K562 (cell line): ENCODE data around the gene CEP350. TPM values are rescaled to one million over a fixed set of nuclear protein-coding genes. Genes with fewer than 3 reads are reported as not detected.
A peak's percentile ranks its signal among the peaks of the same experiment; 100 is the strongest.

ENCODE experiments used
- ATF3 ChIP-seq, 2 experiments: fragments of 450-650 bp in 1 of 2; sonication (generic) in 1 of 2; formaldehyde crosslinking in 1 of 2; IDR thresholded peaks in 1 of 2; conservative IDR thresholded peaks in 1 of 2; 2 replicates each; pipeline versions ENCODE4 v1.6.1 to v1.8.1; 2016 to 2023; ENCODE audit warnings: mild to moderate bottlenecking in 2 of 2, moderate library complexity in 2 of 2, inconsistent platforms in 1 of 2, missing genetic modification reagents in 1 of 2
- ATF7 ChIP-seq: fragments of 450-650 bp; IDR thresholded peaks from 2 replicates; pipeline ENCODE4 v1.7.1; 2014; ENCODE audit warnings: mild to moderate bottlenecking, moderate library complexity
- COPS2 ChIP-seq: fragments of 450-650 bp; conservative IDR thresholded peaks from 2 replicates; pipeline ENCODE4 v1.6.1; 2016; ENCODE audit warnings: mild to moderate bottlenecking, moderate library complexity
- DPF2 ChIP-seq: fragments of 450-650 bp; IDR thresholded peaks from 2 replicates; pipeline ENCODE4 v1.6.1; 2016
- FOXA3 ChIP-seq, 2 experiments: fragments of 450-650 bp in 1 of 2; sonication (generic) in 1 of 2; formaldehyde crosslinking; IDR thresholded peaks in 1 of 2; conservative IDR thresholded peaks in 1 of 2; 2 replicates each; pipeline versions ENCODE4 v1.4.0 to v1.8.0; 2020 to 2022; ENCODE audit warnings: mild to moderate bottlenecking in 2 of 2, missing genetic modification reagents in 1 of 2
- JUND ChIP-seq, 2 experiments: IDR thresholded peaks; 2 replicates in 1 of 2; 3 replicates in 1 of 2; pipeline ENCODE4 v1.6.1; 2011; ENCODE audit warnings: borderline replicate concordance in 2 of 2, low read depth in 2 of 2, low read length in 2 of 2, improper control_type of control experiment in 1 of 2, missing biosample characterization in 1 of 2, missing genetic modification characterization in 1 of 2, missing genetic modification reagents in 1 of 2
- MCM2 ChIP-seq: fragments of 450-650 bp; IDR thresholded peaks from 2 replicates; pipeline ENCODE4 v1.6.1; 2017; ENCODE audit warnings: low read depth, mild to moderate bottlenecking
- NFE2 ChIP-seq: IDR thresholded peaks from 2 replicates; pipeline ENCODE4 v1.6.1; 2014; ENCODE audit warnings: antibody characterized with exemption, low read depth
- RAD51 ChIP-seq: fragments of 450-650 bp; IDR thresholded peaks from 2 replicates; pipeline ENCODE4 v1.7.1; 2016; ENCODE audit warnings: low read depth, mild to moderate bottlenecking, borderline replicate concordance
- SAFB ChIP-seq: fragments of 200-400 bp; formaldehyde crosslinking; IDR thresholded peaks from 2 replicates; pipeline ENCODE4 v1.6.1; 2017; ENCODE audit warnings: low read depth, low read length, borderline replicate concordance
- polyA plus RNA-seq, 8 experiments: library from polyadenylated mRNA; depleted of rRNA in 4 of 8; stranded (reverse) in 5 of 8; unstranded in 3 of 8; fragments of >200 nt; fragmentation: Nextera tagmentation in 2 of 8; fragmentation: Illumina TruSeq in 1 of 8; extraction: Ambion mirVana in 2 of 8; extraction: Trizol in 1 of 8; gene quantifications; 2 replicates each; pipeline versions ENCODE4 v1.2.1 to v1.2.3, GENCODE V29; 2011 to 2014; ENCODE audit warnings: inconsistent platforms in 1 of 8, missing spikeins in 1 of 8
- total RNA-seq, 7 experiments: library from RNA; depleted of rRNA in 6 of 7; stranded (reverse); fragments of >200 nt in 6 of 7; fragmentation: Illumina TruSeq in 2 of 7; extraction: Trizol in 2 of 7; gene quantifications; 2 replicates each; pipeline versions ENCODE4 v1.2.1 to v1.2.3, GENCODE V29; 2011 to 2021; ENCODE audit warnings: low replicate concordance in 1 of 7
- TF ChIP-seq, protein P1 (sequence below): fragments of 250-450 bp; sonication (Bioruptor Pico); IDR thresholded peaks from 2 replicates; pipeline ENCODE4 v1.5.0; 2021
- TF ChIP-seq, protein P2 (sequence below): sonication (generic); formaldehyde crosslinking; IDR thresholded peaks from 2 replicates; pipeline ENCODE4 v1.8.1; 2023; ENCODE audit warnings: mild to moderate bottlenecking, missing genetic modification reagents
- TF ChIP-seq, protein P3 (sequence below): sonication (generic); formaldehyde crosslinking; IDR thresholded peaks from 2 replicates; pipeline ENCODE4 v1.8.1; 2023; ENCODE audit warnings: mild to moderate bottlenecking, missing genetic modification reagents
- TF ChIP-seq, protein P4 (sequence below): sonication (generic); formaldehyde crosslinking; IDR thresholded peaks from 2 replicates; pipeline ENCODE4 v1.8.0; 2022; ENCODE audit warnings: mild to moderate bottlenecking, missing genetic modification reagents

The CEP350 gene
- total and polyA plus RNA-seq, 9 of the 15 experiments (the other 6 are each of a cell fraction or from before 2014, with no cell fraction given), result 8.3 to 64.3 (median 28.0) TPM

- TF ChIP-seq, protein P1, sequence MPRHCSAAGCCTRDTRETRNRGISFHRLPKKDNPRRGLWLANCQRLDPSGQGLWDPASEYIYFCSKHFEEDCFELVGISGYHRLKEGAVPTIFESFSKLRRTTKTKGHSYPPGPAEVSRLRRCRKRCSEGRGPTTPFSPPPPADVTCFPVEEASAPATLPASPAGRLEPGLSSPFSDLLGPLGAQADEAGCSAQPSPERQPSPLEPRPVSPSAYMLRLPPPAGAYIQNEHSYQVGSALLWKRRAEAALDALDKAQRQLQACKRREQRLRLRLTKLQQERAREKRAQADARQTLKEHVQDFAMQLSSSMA (CRISPR knock-in tag), result no peak
- TF ChIP-seq RAD51, result no peak
- TF ChIP-seq NFE2, result no peak
- no peak for TF ChIP-seq SAFB
- TF ChIP-seq MCM2, result no peak
- no peak for TF ChIP-seq FOXA3 (CRISPR knock-in tag; conservative IDR thresholded peaks at IDR 0.05 in 1 of 2, IDR thresholded peaks at IDR 0.05 in 1 of 2)
- TF ChIP-seq ATF7, result 0 out of 2 replicates have a peak, but pooled peaks have one; percentile 38
- TF ChIP-seq, protein P2, sequence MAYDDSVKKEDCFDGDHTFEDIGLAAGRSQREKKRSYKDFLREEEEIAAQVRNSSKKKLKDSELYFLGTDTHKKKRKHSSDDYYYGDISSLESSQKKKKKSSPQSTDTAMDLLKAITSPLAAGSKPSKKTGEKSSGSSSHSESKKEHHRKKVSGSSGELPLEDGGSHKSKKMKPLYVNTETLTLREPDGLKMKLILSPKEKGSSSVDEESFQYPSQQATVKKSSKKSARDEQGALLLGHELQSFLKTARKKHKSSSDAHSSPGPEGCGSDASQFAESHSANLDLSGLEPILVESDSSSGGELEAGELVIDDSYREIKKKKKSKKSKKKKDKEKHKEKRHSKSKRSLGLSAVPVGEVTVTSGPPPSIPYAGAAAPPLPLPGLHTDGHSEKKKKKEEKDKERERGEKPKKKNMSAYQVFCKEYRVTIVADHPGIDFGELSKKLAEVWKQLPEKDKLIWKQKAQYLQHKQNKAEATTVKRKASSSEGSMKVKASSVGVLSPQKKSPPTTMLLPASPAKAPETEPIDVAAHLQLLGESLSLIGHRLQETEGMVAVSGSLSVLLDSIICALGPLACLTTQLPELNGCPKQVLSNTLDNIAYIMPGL (CRISPR knock-in tag), result no peak
- no peak for TF ChIP-seq COPS2
- TF ChIP-seq JUND (IDR thresholded peaks at IDR 0.05; ENCODE audit: borderline replicate concordance, low read depth, low read length), result peak; percentile 6; the same call in 1 of the 2 replicates
- no peak for TF ChIP-seq JUND (tag; IDR thresholded peaks at IDR 0.05; ENCODE audit: borderline replicate concordance, low read depth, low read length)
- TF ChIP-seq, protein P3, sequence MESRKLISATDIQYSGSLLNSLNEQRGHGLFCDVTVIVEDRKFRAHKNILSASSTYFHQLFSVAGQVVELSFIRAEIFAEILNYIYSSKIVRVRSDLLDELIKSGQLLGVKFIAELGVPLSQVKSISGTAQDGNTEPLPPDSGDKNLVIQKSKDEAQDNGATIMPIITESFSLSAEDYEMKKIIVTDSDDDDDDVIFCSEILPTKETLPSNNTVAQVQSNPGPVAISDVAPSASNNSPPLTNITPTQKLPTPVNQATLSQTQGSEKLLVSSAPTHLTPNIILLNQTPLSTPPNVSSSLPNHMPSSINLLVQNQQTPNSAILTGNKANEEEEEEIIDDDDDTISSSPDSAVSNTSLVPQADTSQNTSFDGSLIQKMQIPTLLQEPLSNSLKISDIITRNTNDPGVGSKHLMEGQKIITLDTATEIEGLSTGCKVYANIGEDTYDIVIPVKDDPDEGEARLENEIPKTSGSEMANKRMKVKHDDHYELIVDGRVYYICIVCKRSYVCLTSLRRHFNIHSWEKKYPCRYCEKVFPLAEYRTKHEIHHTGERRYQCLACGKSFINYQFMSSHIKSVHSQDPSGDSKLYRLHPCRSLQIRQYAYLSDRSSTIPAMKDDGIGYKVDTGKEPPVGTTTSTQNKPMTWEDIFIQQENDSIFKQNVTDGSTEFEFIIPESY (CRISPR knock-in tag), result peak; percentile 58; the same call in 1 of the 2 replicates
- TF ChIP-seq ATF3 (IDR thresholded peaks at IDR 0.05), result peak; percentile 41; the same call in 1 of the 2 replicates
- TF ChIP-seq ATF3 (CRISPR knock-in tag; conservative IDR thresholded peaks at IDR 0.05), result no peak
- TF ChIP-seq DPF2, result no peak
- TF ChIP-seq, protein P4, sequence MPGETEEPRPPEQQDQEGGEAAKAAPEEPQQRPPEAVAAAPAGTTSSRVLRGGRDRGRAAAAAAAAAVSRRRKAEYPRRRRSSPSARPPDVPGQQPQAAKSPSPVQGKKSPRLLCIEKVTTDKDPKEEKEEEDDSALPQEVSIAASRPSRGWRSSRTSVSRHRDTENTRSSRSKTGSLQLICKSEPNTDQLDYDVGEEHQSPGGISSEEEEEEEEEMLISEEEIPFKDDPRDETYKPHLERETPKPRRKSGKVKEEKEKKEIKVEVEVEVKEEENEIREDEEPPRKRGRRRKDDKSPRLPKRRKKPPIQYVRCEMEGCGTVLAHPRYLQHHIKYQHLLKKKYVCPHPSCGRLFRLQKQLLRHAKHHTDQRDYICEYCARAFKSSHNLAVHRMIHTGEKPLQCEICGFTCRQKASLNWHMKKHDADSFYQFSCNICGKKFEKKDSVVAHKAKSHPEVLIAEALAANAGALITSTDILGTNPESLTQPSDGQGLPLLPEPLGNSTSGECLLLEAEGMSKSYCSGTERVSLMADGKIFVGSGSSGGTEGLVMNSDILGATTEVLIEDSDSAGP (CRISPR knock-in tag), result 0 out of 2 replicates have a peak, but pooled peaks have one; percentile 44
Observed at GRCh38 chr1:179973198-179974110, 18.8 kb downstream of the CEP350 start (continued).
